ENCODE results near the gene SH2D4B. TPM values are rescaled to one million over a fixed set of nuclear protein-coding genes. Genes with fewer than 3 reads are reported as not detected.

The SH2D4B gene
- total RNA-seq, 1 experiment from 2014 or later: not detected

DNA sequence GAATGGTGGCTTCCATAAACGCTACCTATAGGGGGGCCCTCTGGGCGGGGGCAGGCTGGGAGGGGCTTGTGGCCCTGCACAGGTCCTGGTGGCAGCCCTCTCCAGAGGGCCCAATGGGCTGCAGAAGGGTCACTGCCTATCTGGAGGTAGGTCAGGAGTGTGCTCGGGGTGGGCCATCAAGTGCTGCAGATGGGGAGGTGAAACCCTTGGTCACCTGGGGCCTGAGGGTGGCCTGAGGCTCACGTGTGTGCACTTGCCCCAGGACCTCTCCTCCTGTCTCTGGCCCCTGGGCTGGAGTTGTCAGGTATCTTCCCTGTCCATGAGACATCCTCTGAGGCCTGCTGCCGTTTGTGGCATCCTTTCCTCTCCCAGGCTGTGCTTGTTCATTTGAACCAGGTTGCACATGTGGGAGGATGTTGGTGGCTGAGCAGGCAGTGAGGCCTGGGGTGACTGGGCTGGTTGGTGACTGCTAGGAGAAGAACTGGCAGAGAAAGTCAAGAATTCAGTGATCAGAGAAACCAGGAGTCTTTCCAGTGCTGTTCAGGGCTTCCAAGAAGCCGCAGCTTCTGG, 21.1 kb upstream of the SH2D4B start:
- TF ChIP-seq EZH2 (IDR thresholded peaks at IDR 0.05; ENCODE audit: low read length, unreplicated experiment) (no peak), EZH2phosphoT487 (IDR thresholded peaks at IDR 0.05; ENCODE audit: borderline replicate concordance, low read length) (no peak)
- TF ChIP-seq, protein P1, sequence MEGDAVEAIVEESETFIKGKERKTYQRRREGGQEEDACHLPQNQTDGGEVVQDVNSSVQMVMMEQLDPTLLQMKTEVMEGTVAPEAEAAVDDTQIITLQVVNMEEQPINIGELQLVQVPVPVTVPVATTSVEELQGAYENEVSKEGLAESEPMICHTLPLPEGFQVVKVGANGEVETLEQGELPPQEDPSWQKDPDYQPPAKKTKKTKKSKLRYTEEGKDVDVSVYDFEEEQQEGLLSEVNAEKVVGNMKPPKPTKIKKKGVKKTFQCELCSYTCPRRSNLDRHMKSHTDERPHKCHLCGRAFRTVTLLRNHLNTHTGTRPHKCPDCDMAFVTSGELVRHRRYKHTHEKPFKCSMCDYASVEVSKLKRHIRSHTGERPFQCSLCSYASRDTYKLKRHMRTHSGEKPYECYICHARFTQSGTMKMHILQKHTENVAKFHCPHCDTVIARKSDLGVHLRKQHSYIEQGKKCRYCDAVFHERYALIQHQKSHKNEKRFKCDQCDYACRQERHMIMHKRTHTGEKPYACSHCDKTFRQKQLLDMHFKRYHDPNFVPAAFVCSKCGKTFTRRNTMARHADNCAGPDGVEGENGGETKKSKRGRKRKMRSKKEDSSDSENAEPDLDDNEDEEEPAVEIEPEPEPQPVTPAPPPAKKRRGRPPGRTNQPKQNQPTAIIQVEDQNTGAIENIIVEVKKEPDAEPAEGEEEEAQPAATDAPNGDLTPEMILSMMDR (conservative IDR thresholded peaks at IDR 0.05; ENCODE audit: low read depth, low read length): no peak
- Histone ChIP-seq H3K9me3 (ENCODE audit: low read length) (no peaks in the 10 kb centered on the region), H3K36me3 (ENCODE audit: low read depth, low read length) (no peaks in the 10 kb centered on the region), H3K27me3 (ENCODE audit: low read length) (no peaks in the 10 kb centered on the region), H3K4me3 (ENCODE audit: low read length) (no peak overlapping the region), H2AFZ (ENCODE audit: low read length) (no peak overlapping the region), H3F3A (ENCODE audit: low read length, unreplicated experiment) (no peaks in the 10 kb centered on the region), H3K79me2 (ENCODE audit: low read length) (no peaks in the 10 kb centered on the region), H3K4me2 (ENCODE audit: low read length) (no peak overlapping the region), H3K4me1 (ENCODE audit: insufficient read depth, low read length) (no peaks in the 10 kb centered on the region), H3K9me2 (replicated peaks; ENCODE audit: low read length) (no peaks in the 10 kb centered on the region), H4K20me1 (ENCODE audit: low read length) (no peaks in the 10 kb centered on the region), H3K27ac (ENCODE audit: low read length) (no peak overlapping the region), H3K9ac (ENCODE audit: low read length) (no peak overlapping the region)
- no peak for DNase-seq
- ChIA-PET POLR2A (ENCODE audit: unreplicated experiment) (no interaction called here), CTCF (no interaction called here)
- BruUV-seq (replicated peaks): no TSS peak
- intact Hi-C loops (cut with micrococcal nuclease): no loop called here
- ATAC-seq: no peak

DNA sequence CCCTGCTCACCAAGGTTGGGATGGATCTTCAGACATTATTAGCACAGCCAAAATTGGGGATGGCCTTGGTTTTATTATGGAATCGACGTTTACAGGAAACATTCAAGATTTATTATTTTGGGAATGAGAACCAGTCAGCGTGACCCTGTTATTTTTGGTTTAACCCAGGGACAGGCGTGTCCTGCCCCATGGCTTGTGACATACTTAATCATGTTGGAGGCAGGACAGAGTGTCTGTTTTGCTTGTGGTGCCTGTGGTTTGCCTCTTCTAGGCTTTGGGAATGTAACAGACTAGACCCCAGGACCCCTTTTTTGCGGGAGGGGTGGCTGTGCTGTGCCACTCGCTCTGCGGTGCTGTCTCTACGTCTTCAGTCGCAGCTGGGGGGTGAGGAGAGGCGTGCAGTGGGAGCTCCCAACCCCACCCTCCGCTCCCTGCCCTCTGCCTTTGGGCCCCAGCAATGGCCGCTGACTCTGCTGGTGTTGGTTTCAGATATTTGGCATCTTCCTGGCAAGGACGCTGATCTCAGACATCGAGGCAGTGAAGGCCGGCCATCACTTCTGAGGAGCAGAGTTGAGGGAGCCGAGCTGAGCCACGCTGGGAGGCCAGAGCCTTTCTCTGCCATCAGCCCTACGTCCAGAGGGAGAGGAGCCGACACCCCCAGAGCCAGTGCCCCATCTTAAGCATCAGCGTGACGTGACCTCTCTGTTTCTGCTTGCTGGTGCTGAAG, 20.1 kb upstream of the SH2D4B start:
- Histone ChIP-seq H3K27ac (ENCODE audit: low read length) (no peak overlapping the region), H3K4me3 (ENCODE audit: low read length) (no peak overlapping the region), H3K4me2 (ENCODE audit: low read length) (no peak overlapping the region), H3F3A (ENCODE audit: low read length, unreplicated experiment) (no peaks in the 10 kb centered on the region), H3K79me2 (ENCODE audit: low read length) (no peaks in the 10 kb centered on the region), H3K27me3 (ENCODE audit: low read length) (no peaks in the 10 kb centered on the region), H3K9me3 (ENCODE audit: low read length) (no peaks in the 10 kb centered on the region), H3K9me2 (replicated peaks; ENCODE audit: low read length) (no peaks in the 10 kb centered on the region), H4K20me1 (ENCODE audit: low read length) (no peaks in the 10 kb centered on the region), H3K4me1 (ENCODE audit: insufficient read depth, low read length) (no peaks in the 10 kb centered on the region), H2AFZ (ENCODE audit: low read length) (no peak overlapping the region), H3K36me3 (ENCODE audit: low read depth, low read length) (no peaks in the 10 kb centered on the region), H3K9ac (ENCODE audit: low read length) (no peak overlapping the region)
- intact Hi-C loops (cut with micrococcal nuclease): no loop called here
- no TSS peak for BruUV-seq (replicated peaks)
- TF ChIP-seq EZH2phosphoT487 (IDR thresholded peaks at IDR 0.05; ENCODE audit: borderline replicate concordance, low read length) (no peak), EZH2 (IDR thresholded peaks at IDR 0.05; ENCODE audit: low read length, unreplicated experiment) (no peak)
- TF ChIP-seq, protein P1 (conservative IDR thresholded peaks at IDR 0.05; ENCODE audit: low read depth, low read length): no peak
- ATAC-seq (no peak), DNase-seq (no peak)
- POLR2A ChIA-PET (ENCODE audit: unreplicated experiment): no interaction called here
- CTCF ChIA-PET: no interaction called here

DNA sequence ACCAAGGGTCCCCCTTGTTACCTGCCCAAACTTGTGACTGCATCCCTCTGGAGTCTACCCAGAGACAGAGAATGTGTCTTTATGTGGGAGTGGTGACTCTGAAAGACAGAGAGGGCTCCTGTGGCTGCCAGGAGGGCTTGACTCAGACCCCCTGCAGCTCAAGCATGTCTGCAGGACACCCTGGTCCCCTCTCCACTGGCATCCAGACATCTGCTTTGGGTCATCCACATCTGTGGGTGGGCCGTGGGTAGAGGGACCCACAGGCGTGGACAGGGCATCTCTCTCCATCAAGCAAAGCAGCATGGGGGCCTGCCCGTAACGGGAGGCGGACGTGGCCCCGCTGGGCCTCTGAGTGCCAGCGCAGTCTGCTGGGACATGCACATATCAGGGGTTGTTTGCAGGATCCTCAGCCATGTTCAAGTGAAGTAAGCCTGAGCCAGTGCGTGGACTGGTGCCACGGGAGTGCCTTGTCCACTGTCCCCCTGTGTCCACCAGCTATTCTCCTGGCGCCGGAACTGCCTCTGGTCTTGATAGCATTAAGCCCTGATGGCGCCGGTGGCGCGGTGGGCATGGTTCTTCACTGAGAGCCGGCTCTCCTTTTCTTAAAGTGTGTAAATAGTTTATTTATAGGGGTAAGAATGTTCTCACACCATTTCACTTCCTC, 19.4 kb upstream of the SH2D4B start:
- H3K4me1 ChIP-seq (ENCODE audit: insufficient read depth, low read length): no peaks in the 10 kb centered on the region
- no peak for ATAC-seq
- TF ChIP-seq EZH2phosphoT487 (IDR thresholded peaks at IDR 0.05; ENCODE audit: borderline replicate concordance, low read length) (no peak), EZH2 (IDR thresholded peaks at IDR 0.05; ENCODE audit: low read length, unreplicated experiment) (no peak)
- TF ChIP-seq, protein P1 (conservative IDR thresholded peaks at IDR 0.05; ENCODE audit: low read depth, low read length): no peak
- H3F3A ChIP-seq (ENCODE audit: low read length, unreplicated experiment): no peaks in the 10 kb centered on the region
- intact Hi-C loops (cut with micrococcal nuclease): no loop called here
- no peaks in the 10 kb centered on the region for H4K20me1 ChIP-seq (ENCODE audit: low read length)
- no peaks in the 10 kb centered on the region for H3K79me2 ChIP-seq (ENCODE audit: low read length)
- H2AFZ ChIP-seq (ENCODE audit: low read length): no peak overlapping the region
- POLR2A ChIA-PET (ENCODE audit: unreplicated experiment): no interaction called here
- DNase-seq: no peak
- no peaks in the 10 kb centered on the region for H3K9me3 ChIP-seq (ENCODE audit: low read length)
- no peaks in the 10 kb centered on the region for H3K9me2 ChIP-seq (replicated peaks; ENCODE audit: low read length)
- H3K9ac ChIP-seq (ENCODE audit: low read length): no peak overlapping the region
- H3K4me3 ChIP-seq (ENCODE audit: low read length): no peak overlapping the region
- H3K27ac ChIP-seq (ENCODE audit: low read length): no peak overlapping the region
- CTCF ChIA-PET: no interaction called here
- H3K36me3 ChIP-seq (ENCODE audit: low read depth, low read length): no peaks in the 10 kb centered on the region
- H3K27me3 ChIP-seq (ENCODE audit: low read length): no peaks in the 10 kb centered on the region
- no peak overlapping the region for H3K4me2 ChIP-seq (ENCODE audit: low read length)
- BruUV-seq (replicated peaks): no TSS peak

All from PC-3 (cell line).